ENCODE data around the gene KCNQ2.

The KCNQ2 gene

GRCh38 chr20:63478346-63479302 is 6.2 kb upstream of the KCNQ2 start:
- in situ Hi-C loops (cut with MboI; ENCODE audit: low sequenced_read_pairs, unreplicated experiment): no loop called here
- TF ChIP-seq, protein P1, sequence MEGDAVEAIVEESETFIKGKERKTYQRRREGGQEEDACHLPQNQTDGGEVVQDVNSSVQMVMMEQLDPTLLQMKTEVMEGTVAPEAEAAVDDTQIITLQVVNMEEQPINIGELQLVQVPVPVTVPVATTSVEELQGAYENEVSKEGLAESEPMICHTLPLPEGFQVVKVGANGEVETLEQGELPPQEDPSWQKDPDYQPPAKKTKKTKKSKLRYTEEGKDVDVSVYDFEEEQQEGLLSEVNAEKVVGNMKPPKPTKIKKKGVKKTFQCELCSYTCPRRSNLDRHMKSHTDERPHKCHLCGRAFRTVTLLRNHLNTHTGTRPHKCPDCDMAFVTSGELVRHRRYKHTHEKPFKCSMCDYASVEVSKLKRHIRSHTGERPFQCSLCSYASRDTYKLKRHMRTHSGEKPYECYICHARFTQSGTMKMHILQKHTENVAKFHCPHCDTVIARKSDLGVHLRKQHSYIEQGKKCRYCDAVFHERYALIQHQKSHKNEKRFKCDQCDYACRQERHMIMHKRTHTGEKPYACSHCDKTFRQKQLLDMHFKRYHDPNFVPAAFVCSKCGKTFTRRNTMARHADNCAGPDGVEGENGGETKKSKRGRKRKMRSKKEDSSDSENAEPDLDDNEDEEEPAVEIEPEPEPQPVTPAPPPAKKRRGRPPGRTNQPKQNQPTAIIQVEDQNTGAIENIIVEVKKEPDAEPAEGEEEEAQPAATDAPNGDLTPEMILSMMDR (IDR thresholded peaks at IDR 0.05; ENCODE audit: borderline replicate concordance, control extremely low read depth, extremely low read depth, insufficient read depth, missing control alignments): no peak
- DNase-seq (ENCODE audit: low spot score): no peak

DNA sequence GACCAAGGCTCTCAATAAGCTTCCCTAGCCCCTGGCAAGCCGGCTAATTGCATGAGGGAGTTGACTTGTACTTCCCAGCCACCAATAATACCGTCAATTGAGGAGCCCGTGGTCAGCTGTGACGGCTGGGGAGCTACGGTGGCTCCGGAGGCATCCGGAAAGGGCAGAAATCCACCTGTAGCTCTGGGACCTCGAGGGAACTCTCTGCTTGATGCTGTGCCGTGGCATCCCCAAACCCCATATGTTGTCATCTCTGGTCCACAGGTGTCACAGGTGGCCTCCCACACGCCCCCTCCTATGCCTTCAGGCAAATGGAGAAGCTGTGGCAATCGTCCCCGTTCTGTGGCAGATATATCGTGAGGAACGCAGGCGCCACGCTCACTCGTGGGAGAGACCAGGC is 5.5 kb upstream of the KCNQ2 start:
- no peak for DNase-seq (ENCODE audit: low spot score)
- in situ Hi-C loops (cut with MboI; ENCODE audit: low sequenced_read_pairs, unreplicated experiment): no loop called here
- TF ChIP-seq, protein P1 (IDR thresholded peaks at IDR 0.05; ENCODE audit: borderline replicate concordance, control extremely low read depth, extremely low read depth, insufficient read depth, missing control alignments): no peak

GRCh38 chr20:63477061-63477616 is 4.7 kb upstream of the KCNQ2 start:
- in situ Hi-C loops (cut with MboI; ENCODE audit: low sequenced_read_pairs, unreplicated experiment): no loop called here
- TF ChIP-seq, protein P1 (IDR thresholded peaks at IDR 0.05; ENCODE audit: borderline replicate concordance, control extremely low read depth, extremely low read depth, insufficient read depth, missing control alignments): no peak
- no peak for DNase-seq (ENCODE audit: low spot score)

- in situ Hi-C loops (cut with MboI; ENCODE audit: low sequenced_read_pairs, unreplicated experiment): no loop called here
- TF ChIP-seq, protein P1 (IDR thresholded peaks at IDR 0.05; ENCODE audit: borderline replicate concordance, control extremely low read depth, extremely low read depth, insufficient read depth, missing control alignments): no peak
- DNase-seq (ENCODE audit: low spot score): no peak
Measured at GRCh38 chr20:63475209-63475608, 2.8 kb upstream of the KCNQ2 start.

- TF ChIP-seq, protein P1 (IDR thresholded peaks at IDR 0.05; ENCODE audit: borderline replicate concordance, control extremely low read depth, extremely low read depth, insufficient read depth, missing control alignments): no peak
- in situ Hi-C loops (cut with MboI; ENCODE audit: low sequenced_read_pairs, unreplicated experiment): no loop called here
- no peak for DNase-seq (ENCODE audit: low spot score)
Measured at GRCh38 chr20:63473555-63474449, 1.3 kb upstream of the KCNQ2 start.

- TF ChIP-seq, protein P1 (IDR thresholded peaks at IDR 0.05; ENCODE audit: borderline replicate concordance, control extremely low read depth, extremely low read depth, insufficient read depth, missing control alignments): no peak
- DNase-seq (ENCODE audit: low spot score): no peak
- in situ Hi-C loops (cut with MboI; ENCODE audit: low sequenced_read_pairs, unreplicated experiment): no loop called here
Measured at GRCh38 chr20:63472862-63473390, 471 bp upstream of the KCNQ2 start.

Measured in GM13976 (cell line).